Hematopoietic multipotent progenitor cell treated with erythropoietin and hydrocortisone succinate and interleukin-3 and kit ligand, for 6 days (in vitro differentiated cells): ENCODE measurements around the gene MLLT1.

Source experiments
- DNase-seq: peaks from one replicate; pipeline ENCODE4 v3.0.0-alpha.2; 2015

MLLT1 gene

DNA sequence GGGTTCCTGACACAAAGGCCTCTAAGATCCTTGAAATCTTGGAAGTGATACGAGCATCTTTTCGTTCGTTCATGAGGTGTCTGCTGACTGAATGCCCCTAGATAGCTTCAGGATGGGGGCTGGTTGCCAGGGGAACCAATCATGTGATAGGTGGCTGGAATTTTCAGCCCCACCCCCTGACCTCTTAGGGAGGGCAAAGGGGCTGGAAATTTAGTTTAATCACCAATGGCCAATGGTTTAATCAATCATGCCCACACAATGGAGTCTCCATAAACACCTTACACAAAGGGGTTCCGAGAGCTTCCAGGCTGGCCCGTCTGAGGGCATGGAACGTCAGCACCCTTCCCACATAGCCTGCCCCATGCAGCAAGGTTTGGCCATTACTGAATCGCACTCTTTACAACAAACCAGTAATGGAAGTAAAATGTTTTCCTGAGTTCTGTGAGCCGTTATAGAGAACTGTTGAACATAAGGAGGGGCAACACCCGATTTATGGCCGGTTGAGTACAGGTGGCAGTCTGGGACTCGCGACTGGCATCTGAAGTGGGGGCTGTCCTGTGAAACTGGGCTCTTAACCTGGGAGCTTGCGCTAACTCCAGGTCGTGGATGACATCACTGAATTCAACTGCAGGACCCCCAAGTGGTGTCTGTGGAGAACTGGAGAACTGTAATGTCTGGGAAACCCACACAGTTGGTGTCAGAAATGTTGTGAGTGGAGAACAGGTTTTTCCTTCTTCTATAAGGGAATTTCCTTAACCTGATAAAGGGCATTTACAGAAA, 25.6 kb downstream of the MLLT1 start:
- no peak for DNase-seq

DNA sequence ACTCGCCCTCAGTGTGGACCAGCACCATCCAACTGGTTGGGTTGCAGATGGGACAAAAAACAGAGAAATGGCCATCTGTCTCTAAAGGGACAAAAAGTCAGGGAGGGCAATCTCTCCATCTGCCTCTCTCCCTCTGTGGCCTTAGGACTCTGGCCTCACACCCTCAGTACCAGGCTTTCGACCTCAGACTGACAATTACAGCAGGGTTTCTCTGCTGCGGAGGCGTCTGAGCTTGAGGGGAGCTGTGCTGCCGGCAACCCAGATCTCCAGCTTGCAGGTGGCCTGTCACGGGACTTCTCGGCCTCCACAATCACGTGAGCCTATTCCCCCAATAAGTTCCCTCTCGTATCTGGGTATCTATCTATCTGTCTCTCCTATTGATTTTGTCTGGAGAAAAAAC, 27.7 kb downstream of the MLLT1 start:
- DNase-seq: no peak

- no peak for DNase-seq
Observed at GRCh38 chr19:6250909-6251308, 28.9 kb downstream of the MLLT1 start.

DNA sequence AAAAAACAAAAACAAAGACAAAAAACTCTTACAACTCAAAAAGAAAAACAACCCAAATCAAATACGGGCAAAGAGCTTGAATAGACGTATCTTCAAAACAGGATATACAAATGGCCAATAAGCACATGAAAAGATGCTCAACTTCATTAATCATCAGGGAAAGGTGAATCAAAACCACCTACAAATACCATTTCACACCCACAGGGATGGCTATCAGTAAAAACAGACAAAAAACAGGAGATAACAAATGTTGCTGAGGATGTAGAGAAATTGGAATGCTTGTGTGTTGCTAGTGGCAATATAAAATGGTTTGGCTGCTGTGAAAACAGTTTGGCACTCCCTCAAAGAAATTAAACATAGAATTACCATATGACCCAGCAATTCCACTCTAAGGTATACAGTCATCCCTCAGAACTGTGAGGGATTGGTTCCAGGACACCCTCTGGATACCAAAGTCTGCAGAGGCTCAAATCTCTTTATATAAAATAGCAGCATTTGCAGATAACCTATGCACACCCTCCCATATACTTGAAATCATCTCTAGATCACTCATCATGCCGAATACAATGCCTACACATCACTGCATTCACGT, 29.7 kb downstream of the MLLT1 start:
- no peak for DNase-seq

DNA sequence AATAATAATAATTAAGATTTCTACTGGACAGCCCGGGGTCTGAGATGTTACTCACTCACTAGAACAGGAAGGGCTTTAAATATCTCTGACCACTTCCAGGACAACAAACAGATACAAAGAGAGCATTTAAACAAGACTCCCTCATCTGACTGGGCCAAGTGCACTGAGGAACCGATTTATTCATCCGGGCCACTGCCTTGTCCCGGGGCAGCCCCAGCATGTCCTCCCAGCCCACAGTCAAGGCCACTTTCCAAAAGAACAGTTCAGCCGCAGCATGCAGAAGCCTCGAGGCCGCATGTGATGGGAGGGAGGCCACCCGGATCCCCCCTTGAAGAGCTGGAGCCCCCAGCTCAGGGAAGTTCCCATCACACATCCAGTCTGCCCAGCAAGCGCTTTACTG, 30.5 kb downstream of the MLLT1 start:
- no peak for DNase-seq

- no peak for DNase-seq
Observed at GRCh38 chr19:6248844-6249243, 30.9 kb downstream of the MLLT1 start.

- no peak for DNase-seq
Observed at GRCh38 chr19:6248341-6248740, 31.4 kb downstream of the MLLT1 start.

DNA sequence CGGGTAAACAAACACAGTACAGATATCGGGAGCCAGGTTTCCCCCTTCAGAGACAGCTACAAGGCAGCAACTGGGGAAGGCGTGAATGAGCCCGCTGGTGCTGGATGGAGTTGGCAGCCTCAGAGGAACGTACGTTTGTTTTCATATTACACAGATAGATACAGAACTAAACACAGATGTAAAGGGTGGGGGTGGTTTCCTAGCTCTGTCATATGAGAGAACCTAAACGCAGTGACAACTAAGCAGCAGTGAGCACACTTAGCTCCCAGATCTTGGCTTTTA, 32.8 kb downstream of the MLLT1 start:
- DNase-seq: no peak

DNA sequence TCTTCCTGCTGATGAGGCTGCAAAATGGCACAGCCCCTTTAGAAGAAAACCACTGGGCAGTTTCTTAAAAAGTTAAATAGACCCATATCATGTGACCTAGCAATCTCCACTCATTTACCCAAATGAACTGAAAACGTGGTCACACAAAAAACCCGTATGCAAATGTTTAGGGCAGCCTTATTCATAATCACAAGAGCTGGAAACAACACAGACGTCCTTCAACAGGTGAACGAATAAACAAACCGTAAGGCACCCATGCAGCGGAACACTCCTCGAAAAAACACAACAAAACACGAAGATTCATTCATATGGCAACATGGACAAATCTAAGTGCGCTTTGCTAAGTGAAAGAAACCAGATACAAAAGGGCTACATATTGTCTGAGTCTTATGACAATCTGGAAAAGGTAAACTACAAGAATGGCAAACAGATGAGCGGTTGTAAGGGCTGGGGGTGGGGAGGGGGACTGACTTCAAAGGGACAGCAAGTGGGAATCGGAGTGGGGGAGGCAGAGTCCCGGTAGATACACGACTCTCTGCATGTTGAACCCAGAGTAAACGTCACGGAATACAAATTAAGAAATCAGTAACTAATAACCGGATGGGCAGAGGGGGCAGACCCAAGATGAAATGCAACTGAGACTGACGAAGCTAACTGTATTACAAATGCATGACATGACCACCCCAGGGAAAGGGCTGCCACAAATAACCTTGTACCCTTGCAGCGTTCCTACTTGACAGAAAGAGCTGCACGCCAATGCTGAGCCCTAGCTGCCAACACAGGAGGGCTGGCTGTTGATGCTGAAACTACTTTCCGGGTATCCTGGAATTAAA, 33.4 kb downstream of the MLLT1 start:
- no peak for DNase-seq

DNA sequence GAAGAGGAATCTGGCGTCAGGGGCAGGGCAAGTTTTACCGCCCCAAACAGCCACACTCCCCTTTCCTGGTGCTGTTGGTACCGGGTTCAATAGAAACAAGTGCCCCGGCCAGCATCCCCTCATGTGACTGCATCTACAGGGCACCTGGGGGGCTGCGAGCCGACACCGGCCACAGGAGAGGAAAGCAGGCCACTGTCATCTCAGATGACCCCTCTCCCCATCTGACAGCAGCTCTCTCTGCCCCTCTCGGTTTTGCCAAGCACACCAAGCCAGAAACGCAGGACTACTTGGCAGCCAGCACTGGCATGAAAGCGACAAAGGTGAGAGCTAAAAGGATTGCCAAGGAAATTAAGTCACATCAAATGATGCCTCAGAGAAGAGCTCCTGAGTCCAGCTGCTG, 37.1 kb downstream of the MLLT1 start:
- no peak for DNase-seq

DNA sequence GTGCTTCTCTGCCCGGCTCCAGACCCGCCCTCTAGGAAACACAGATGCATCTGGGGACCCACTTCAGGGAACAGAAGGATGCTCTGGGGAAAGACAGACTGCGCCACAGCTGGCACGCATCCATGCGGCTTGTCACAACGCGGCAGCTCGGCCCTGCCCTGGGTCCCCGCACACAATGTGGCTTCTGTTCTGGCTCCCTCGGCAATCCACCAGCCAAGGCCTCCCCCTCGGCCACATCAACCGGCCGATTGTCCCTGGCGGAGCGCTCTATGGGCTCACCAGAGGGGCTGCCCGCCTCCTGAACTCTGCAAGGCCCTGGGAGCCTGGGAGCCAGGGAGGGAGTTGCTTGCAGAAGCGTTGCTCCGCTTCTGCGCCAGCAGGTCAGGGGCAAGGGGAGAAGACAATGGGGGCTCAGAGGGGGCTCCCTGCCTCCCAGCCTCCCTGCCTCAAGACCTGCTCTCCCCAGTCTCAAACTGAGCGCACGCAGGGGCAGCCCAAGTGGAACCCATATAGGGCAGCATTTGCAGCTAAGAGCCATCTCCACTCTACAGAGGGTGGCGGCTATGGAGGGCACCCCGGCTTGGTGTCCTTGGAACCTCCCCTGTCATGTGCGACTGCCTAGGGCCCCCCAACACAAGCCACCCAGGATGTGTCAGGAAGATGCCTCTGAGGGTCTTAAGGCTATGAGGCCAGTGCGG, 37.9 kb downstream of the MLLT1 start:
- no peak for DNase-seq

DNA sequence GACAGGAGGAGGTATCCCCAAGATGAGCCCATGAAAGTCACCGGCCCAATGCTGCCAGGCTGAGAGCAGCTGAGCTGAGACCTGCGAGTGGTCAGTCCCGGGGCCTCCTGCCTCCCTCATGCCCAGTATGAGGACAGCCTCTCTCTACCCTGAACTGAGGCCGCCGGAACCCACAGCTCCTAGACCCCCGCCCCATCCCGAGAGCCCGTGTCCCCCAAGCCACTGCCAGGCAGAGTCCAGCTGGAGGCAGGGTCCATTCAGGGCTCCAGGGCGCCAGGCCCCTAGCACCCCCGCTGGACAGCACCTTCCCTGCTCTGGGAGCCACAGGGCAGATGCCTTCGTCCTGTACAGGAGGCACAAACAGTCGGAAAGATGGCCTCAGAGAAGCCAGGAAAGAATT, 38.7 kb downstream of the MLLT1 start:
- no peak for DNase-seq

GRCh38 chr19:6239871-6240676, 39.7 kb downstream of the MLLT1 start:
- no peak for DNase-seq

GRCh38 chr19:6239401-6239844, 40.4 kb downstream of the MLLT1 start:
- no peak for DNase-seq

- DNase-seq: no peak
Observed at GRCh38 chr19:6238643-6239281, 41.0 kb downstream of the MLLT1 start.

DNA sequence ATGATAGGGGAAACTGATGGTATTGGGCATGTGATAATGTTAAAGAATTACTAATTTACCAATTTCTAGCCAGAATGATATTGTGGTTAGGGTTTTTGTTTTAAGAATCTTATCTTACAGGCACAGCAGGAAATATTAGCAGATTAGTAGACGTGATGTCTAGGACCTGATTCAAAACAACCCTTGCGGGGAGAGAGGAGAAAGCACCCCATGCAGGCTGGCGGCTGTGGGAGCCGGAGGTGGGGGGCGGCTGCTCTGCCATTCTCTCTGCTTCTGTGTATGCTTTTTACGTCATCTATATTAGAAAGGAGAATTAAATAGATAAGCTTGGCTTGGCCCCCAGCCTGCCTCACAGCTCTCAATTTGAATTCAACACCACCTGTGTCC, 41.5 kb downstream of the MLLT1 start:
- DNase-seq: peak; percentile 96

GRCh38 chr19:6236310-6237291, 43.2 kb downstream of the MLLT1 start:
- DNase-seq: no peak

DNA sequence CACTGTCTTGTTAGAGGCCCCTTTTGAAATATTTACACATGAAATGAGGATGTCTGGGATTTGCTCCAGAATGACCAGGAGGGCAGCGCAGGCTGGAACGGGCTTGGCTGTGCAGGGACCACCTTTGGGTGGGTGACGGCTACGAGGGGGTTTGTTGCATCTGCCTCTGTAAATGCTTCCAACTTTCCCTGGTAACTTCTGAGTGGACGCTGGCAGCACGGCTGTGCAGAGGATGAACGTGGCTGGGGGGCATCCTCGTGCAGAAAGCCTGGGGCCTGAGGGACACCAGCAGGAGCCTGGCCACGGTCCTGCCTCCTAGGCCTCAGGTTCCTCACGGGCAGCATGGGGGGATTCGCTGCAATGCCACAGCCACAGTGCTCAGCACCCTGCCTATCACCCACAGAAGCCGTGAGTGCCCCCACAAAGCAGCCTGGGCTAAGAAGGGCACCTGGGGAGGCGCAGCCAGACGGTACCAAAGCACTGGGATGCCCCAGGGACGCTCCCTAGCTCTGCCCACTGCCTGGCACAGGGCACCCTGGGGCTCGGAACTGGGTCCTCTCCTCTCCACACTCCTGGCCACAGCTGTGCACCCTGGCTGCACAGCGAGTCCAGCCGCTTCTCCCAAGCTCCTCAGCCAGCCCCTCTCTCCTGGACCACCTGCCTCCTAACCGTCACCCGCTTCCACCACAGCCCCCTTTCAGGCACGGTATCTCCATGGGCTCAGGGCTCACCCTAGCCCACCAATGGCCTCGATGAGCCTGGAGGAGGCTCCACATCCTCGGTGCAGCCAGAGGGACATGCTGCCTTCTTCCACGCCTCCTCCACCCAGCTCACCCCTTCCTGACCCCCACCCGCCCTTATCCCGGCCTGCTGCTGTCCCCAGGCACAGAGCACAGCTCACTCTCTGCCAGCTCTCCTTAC, 44.5 kb downstream of the MLLT1 start:
- DNase-seq: no peak

DNA sequence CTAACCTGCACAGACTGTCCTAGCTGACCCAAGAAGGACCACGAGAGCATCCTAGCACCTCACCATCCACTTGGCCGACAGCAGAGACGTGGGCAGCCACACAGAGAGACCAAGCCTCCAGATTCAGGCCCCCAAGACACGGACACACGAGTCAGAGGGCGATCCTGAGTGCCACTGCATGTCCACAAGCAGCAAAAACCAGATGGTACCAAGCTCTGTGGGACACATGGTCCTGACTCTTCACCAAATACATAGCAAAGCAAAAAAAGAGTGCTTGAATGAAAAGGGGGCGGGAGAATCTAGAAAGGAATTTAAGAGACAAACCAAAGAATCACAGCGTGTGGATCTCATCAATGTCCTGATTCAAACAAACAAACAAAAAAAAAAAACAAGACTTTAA, 45.2 kb downstream of the MLLT1 start:
- DNase-seq: no peak
